ENCODE data around the gene GRXCR1.

DNA sequence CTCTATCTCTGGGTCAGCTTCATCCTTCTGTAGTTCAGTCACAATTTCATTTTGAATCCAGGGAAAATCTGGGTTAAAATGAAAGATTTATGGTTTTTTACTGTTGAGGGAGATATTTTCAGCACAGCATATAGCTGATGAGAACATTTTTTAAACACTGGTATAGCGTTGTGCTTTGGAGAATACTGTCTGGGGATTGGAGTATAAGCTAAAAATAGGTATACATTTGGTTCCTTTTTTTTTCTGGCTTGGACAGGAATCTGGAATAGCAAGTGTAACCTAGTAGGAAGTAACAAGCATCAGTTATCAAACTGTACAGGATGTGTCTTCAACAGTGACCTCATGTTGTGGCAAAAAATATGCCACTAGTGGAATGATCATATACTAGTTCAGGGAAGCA lies 149.1 kb downstream of the GRXCR1 start:
- no peak for TF ChIP-seq CTCF (IDR thresholded peaks at IDR 0.05)
- TF ChIP-seq EZH2 (IDR thresholded peaks at IDR 0.05), result no peak
- TF ChIP-seq EZH2phosphoT487 (IDR thresholded peaks at IDR 0.05), result no peak

Data from neural progenitor cell (in vitro differentiated cells).